ENCODE data around the gene ACSS1. TPM values are rescaled to one million over a fixed set of nuclear protein-coding genes. Genes with fewer than 3 reads are reported as not detected.

The ACSS1 gene
- total RNA-seq, 2 experiments from 2014 or later, result 44.4 TPM

DNA sequence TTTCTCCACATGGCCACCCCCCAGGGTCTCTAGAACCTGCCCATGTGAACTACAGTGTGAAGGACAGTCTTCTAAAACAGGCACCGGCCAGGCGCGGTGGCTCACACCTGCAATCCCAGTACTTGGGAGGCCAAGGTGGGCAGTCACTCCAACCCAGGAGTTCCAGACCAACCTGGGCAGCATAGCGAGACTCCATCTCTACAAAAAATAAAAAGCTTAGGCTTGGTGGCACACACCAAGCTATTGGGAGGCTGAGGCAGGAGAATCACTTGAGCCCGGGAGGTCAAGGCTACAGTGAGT is 13.7 kb downstream of the ACSS1 start:
- DNase-seq, result no peak
- Mint-ChIP-seq H3K9me3 (ENCODE audit: low read depth) (no peaks in the 10 kb centered on the region), H3K27me3 (no peaks in the 10 kb centered on the region), H3K36me3 (peaks cover 9% of the 10 kb centered on the region), H3K4me3 (no peak overlapping the region), H3K27ac (peak overlapping the region; percentile 93), H3K4me1 (peaks cover 31% of the 10 kb centered on the region)
- no peak for ATAC-seq
- CTCF ChIA-PET, result interaction anchor here (0.8 kb wide), 1 partner anchor 14 kb away, joined by 3 read pairs; the partner anchor contains the start of gene ACSS1

- Mint-ChIP-seq H3K27ac (peak overlapping the region; percentile 93), H3K4me3 (no peak overlapping the region), H3K4me1 (peaks cover 27% of the 10 kb centered on the region), H3K36me3 (peaks cover 9% of the 10 kb centered on the region), H3K9me3 (ENCODE audit: low read depth) (no peaks in the 10 kb centered on the region), H3K27me3 (no peaks in the 10 kb centered on the region)
- ATAC-seq (no peak), DNase-seq (no peak)
- CTCF ChIA-PET, result interaction anchor here (1.1 to 1.5 kb wide), 2 partner anchors 8 to 135 kb away, joined by 3 read pairs; no protein-coding TSS in a partner anchor
Observed at GRCh38 chr20:25043499-25044260, 14.3 kb downstream of the ACSS1 start.

GRCh38 chr20:25042531-25043498 is 15.1 kb downstream of the ACSS1 start:
- Mint-ChIP-seq H3K27ac (peak overlapping the region; percentile 93), H3K4me1 (peaks cover 32% of the 10 kb centered on the region), H3K4me3 (no peak overlapping the region), H3K27me3 (no peaks in the 10 kb centered on the region), H3K36me3 (peaks cover 9% of the 10 kb centered on the region), H3K9me3 (ENCODE audit: low read depth) (no peaks in the 10 kb centered on the region)
- ATAC-seq, result peak; percentile 88
- DNase-seq, result peak; percentile 72
- CTCF ChIA-PET, result interaction anchor here (1.1 to 1.5 kb wide), 2 partner anchors 9 to 136 kb away, joined by 3 read pairs; no protein-coding TSS in a partner anchor

DNA sequence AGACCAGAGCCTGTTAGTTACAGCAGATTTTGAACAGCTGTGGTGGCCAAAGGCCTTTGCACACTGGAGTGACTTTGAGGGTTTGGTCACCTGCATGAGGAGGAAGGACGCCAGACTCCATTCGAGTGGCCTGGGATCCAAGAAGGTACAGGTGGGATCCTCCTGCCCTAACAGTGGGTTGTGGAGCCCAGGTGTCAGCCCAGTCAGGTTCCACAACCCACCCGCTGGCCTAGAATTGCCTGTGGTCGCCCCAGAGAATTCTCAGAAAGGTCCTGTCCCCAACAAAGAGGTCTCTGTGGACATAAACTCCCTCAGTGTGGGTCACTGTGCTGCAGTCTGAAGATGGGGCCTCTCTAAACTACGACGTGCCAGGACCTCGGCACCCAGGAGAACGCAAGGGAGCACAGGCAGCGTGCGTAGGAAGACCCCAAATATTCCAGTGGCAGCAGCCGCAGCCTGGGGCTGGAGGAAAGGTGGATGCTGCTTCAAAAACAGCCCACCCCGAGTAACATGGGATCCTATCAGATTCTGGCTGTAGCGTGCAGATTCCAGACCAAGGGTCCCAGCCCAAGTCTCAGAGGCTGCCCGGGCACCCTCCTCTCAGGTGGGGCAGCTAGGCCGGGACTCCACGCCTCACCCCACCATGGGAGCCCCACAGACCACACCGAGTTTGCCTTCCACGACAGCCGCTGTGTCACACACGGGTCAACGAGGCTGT is 16.0 kb downstream of the ACSS1 start:
- no peaks in the 10 kb centered on the region for H3K27me3 Mint-ChIP-seq
- CTCF ChIA-PET, result interaction anchor here (1.5 kb wide), 1 partner anchor 136 kb away, joined by 3 read pairs; no protein-coding TSS in a partner anchor
- peaks cover 3% of the 10 kb centered on the region for H3K36me3 Mint-ChIP-seq
- H3K27ac Mint-ChIP-seq, result peak overlapping the region; percentile 93
- no peaks in the 10 kb centered on the region for H3K9me3 Mint-ChIP-seq (ENCODE audit: low read depth)
- no peak overlapping the region for H3K4me3 Mint-ChIP-seq
- ATAC-seq, result no peak
- peaks cover 40% of the 10 kb centered on the region for H3K4me1 Mint-ChIP-seq
- DNase-seq, result no peak

DNA sequence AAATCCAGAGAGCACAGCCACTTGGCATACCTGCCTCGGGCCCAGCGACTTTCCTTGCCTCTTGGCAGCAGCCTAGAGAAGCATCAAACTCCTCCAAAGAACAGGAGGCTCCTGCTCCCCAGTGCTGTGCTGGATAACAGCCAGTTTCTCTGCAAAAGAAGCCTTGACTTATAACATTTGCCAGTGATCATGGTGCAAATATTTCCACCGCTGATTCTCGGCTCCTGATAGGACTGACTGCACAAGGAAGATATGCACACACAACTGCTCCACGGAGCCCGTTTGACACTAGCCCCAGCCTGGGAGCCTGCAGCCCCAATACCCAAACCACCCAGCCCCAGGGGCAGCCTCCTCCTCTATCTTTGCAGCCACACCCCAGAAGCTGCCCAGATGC is 17.5 kb downstream of the ACSS1 start:
- no peak overlapping the region for H3K27ac Mint-ChIP-seq
- ATAC-seq, result no peak
- H3K36me3 Mint-ChIP-seq, result no peaks in the 10 kb centered on the region
- H3K27me3 Mint-ChIP-seq, result no peaks in the 10 kb centered on the region
- H3K4me3 Mint-ChIP-seq, result no peak overlapping the region
- no peaks in the 10 kb centered on the region for H3K9me3 Mint-ChIP-seq (ENCODE audit: low read depth)
- no peak for DNase-seq
- CTCF ChIA-PET, result no interaction called here
- peaks cover 52% of the 10 kb centered on the region for H3K4me1 Mint-ChIP-seq

DNA sequence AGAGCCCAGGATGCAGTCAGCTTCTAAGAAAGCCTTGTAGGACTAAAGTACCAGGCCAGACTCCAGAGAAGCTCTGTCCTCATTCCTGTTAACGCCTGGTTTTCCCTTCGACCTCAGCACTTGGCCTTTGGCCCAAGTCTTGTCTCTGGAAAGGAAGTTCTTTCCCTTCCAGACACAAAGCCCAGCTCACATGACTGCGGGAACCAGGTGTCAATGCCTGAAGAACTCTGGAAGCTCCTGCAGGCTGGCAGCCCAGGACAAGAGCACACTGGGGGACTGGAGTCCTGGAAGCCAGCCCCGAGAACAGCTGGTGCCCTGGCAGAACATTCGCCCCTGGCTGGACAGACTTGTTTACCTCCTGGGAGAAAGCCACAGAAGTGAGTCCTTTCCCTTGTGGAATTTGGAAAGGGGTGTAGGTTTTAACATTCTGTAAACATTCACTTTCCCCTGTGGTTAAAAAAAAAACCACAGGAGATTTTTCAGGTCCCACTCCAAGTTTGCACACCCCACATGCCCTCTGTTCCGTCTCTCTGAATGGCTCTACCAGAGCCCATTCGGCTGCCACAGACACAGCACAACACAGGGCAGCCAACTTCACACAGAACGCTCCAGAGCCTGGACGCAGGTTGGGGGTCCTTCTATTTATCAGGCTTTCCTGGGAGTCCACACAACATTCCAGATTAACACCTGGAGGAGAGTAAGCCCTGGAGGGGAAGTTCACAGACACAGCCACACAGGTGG is 18.1 kb downstream of the ACSS1 start:
- H3K27me3 Mint-ChIP-seq, result no peaks in the 10 kb centered on the region
- no peak overlapping the region for H3K27ac Mint-ChIP-seq
- DNase-seq, result no peak
- no peak overlapping the region for H3K4me3 Mint-ChIP-seq
- H3K9me3 Mint-ChIP-seq (ENCODE audit: low read depth), result no peaks in the 10 kb centered on the region
- H3K4me1 Mint-ChIP-seq, result peaks cover 49% of the 10 kb centered on the region
- CTCF ChIA-PET, result interaction anchor here (1.8 kb wide), 2 partner anchors 17 to 25 kb away, joined by 4 to 6 read pairs; no protein-coding TSS in a partner anchor
- no peaks in the 10 kb centered on the region for H3K36me3 Mint-ChIP-seq
- ATAC-seq, result no peak

DNA sequence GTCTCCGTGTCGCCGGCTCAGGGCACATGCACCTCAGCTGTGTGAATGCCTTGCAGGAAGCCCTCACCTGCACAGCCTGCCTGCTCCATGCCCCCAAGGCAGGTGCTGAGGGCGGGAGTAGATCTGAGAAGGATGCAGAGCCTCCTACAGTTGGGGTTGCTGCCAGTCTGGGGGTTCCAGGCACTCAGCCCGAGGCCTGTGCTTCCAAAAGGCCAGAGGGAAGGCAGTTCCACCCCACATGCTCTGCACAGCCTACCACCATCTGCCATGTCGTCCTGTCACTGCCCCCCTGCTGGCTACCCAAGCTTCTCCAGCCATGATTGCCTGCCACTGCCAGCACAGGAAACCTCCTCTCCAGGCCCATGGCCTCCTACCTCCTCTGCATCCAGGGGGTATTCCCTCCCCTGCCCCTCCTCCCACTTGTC is 19.3 kb downstream of the ACSS1 start:
- Mint-ChIP-seq H3K36me3 (no peaks in the 10 kb centered on the region), H3K9me3 (ENCODE audit: low read depth) (no peaks in the 10 kb centered on the region), H3K27ac (no peak overlapping the region), H3K27me3 (no peaks in the 10 kb centered on the region), H3K4me1 (peaks cover 49% of the 10 kb centered on the region), H3K4me3 (no peak overlapping the region)
- ATAC-seq (no peak), DNase-seq (no peak)
- CTCF ChIA-PET, result interaction anchor here (1.8 kb wide), 2 partner anchors 18 to 27 kb away, joined by 4 to 6 read pairs; no protein-coding TSS in a partner anchor

GRCh38 chr20:25038103-25038410 is 19.9 kb downstream of the ACSS1 start:
- DNase-seq (no peak), ATAC-seq (no peak)
- H3K9me3 Mint-ChIP-seq (ENCODE audit: low read depth), result no peaks in the 10 kb centered on the region
- CTCF ChIA-PET, result interaction anchor here (1.6 to 1.8 kb wide), 3 partner anchors 9 to 27 kb away, joined by 4 to 6 read pairs (median 4); no protein-coding TSS in a partner anchor
- peak overlapping the region; percentile 54 for H3K27ac Mint-ChIP-seq
- no peaks in the 10 kb centered on the region for H3K36me3 Mint-ChIP-seq
- H3K27me3 Mint-ChIP-seq, result no peaks in the 10 kb centered on the region
- H3K4me3 Mint-ChIP-seq, result no peak overlapping the region
- H3K4me1 Mint-ChIP-seq, result peaks cover 50% of the 10 kb centered on the region

GRCh38 chr20:25037288-25038102 is 20.4 kb downstream of the ACSS1 start:
- Mint-ChIP-seq H3K4me3 (no peak overlapping the region), H3K4me1 (peaks cover 45% of the 10 kb centered on the region), H3K36me3 (no peaks in the 10 kb centered on the region), H3K9me3 (ENCODE audit: low read depth) (no peaks in the 10 kb centered on the region), H3K27ac (peak overlapping the region; percentile 74), H3K27me3 (no peaks in the 10 kb centered on the region)
- DNase-seq, result no peak
- CTCF ChIA-PET, result interaction anchor here (1.5 to 1.6 kb wide), 2 partner anchors 10 to 27 kb away, joined by 4 to 6 read pairs; no protein-coding TSS in a partner anchor
- peak; percentile 28 for ATAC-seq

DNA sequence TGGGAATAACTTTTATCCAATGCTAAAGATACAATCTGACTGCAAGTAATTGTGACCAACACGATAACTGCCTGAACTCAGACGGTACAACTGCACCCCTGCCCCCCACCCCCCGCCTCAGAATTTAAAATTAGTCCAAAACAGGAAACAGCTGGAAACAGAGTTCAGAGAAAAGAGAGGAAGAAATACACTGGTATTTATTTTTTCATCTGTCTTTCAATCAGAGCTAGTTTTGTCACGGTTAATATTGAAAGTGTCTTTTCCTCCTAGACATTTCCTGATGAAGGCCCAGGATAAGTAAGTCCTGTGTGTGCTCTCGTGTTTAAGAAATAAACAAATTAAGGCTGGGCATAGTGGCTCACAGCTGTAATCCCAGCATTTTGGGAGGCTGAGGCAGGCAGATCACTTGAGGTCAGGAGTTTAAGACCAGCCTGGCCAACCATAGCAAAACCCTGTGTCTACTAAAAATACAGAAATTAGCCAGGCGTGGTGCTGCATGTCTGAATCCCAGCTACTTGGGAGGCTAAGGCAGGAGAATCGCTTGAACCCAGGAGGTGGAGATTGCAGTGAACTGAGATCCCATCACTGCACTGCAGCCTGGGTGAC is 21.5 kb downstream of the ACSS1 start:
- Mint-ChIP-seq H3K27me3 (no peaks in the 10 kb centered on the region), H3K4me1 (peaks cover 34% of the 10 kb centered on the region), H3K9me3 (ENCODE audit: low read depth) (no peaks in the 10 kb centered on the region), H3K36me3 (no peaks in the 10 kb centered on the region), H3K27ac (peak overlapping the region; percentile 74), H3K4me3 (peak overlapping the region; percentile 16)
- DNase-seq (no peak), ATAC-seq (no peak)
- CTCF ChIA-PET, result interaction anchor here (0.6 to 1.6 kb wide), 5 partner anchors 11 to 56 kb away, joined by 3 to 6 read pairs (median 4); no protein-coding TSS in a partner anchor

GRCh38 chr20:25035921-25036320 is 22.0 kb downstream of the ACSS1 start:
- DNase-seq, result peak; percentile 57
- H3K27me3 Mint-ChIP-seq, result no peaks in the 10 kb centered on the region
- ATAC-seq, result peak; percentile 82
- H3K4me1 Mint-ChIP-seq, result peaks cover 32% of the 10 kb centered on the region
- H3K9me3 Mint-ChIP-seq (ENCODE audit: low read depth), result no peaks in the 10 kb centered on the region
- H3K4me3 Mint-ChIP-seq, result peak overlapping the region; percentile 11
- CTCF ChIA-PET, result interaction anchor here (0.6 to 1.5 kb wide), 4 partner anchors 21 to 56 kb away, joined by 3 to 6 read pairs (median 4); no protein-coding TSS in a partner anchor
- no peaks in the 10 kb centered on the region for H3K36me3 Mint-ChIP-seq
- peak overlapping the region; percentile 74 for H3K27ac Mint-ChIP-seq

Data from activated CD8-positive, alpha-beta memory T cell treated with anti-CD3 and anti-CD28 coated beads, Interleukin-2, amount 10 ng/mL, durations not matched to agents 7 days and 5 days (primary cell).